Mammary epithelial cell (primary cell): ENCODE measurements around the gene MAPK1.

Experiments
- EZH2 ChIP-seq: IDR thresholded peaks from 2 replicates; pipeline ENCODE4 v1.6.1; 2012; ENCODE audit warnings: low read length, inconsistent platforms, borderline replicate concordance
- TF ChIP-seq, protein P1 (sequence below), 2 donors: IDR thresholded peaks in 1 of 2; conservative IDR thresholded peaks in 1 of 2; 2 replicates each; pipeline ENCODE4 v1.5.1; 2011 to 2012; ENCODE audit warnings: inconsistent platforms in 2 of 2, low read length in 2 of 2, mild to moderate bottlenecking in 2 of 2, control low read depth in 1 of 2, low read depth in 1 of 2; ENCODE audit not compliant: insufficient read depth in 1 of 2; ENCODE audit errors: extremely low read depth in 1 of 2

DNA sequence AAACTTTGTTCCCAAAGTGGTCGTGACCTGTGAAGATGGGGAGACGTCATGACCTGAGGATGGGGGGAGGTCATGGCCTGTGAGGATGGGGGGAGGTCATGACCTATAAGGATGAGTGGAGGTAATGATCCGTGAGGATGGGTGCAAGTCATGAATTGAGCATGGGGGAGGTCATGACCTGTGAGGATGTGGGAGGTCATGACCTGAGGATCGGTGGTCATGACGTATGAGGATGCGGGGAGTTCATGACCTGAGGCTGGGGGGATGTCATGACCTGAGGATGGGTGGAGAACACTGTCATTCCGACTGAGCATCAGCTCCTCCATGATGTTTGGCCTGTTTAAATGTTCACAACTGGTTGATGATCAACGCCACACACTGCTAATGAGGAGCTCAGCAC lies 157.8 kb downstream of the MAPK1 start:
- TF ChIP-seq, protein P1, sequence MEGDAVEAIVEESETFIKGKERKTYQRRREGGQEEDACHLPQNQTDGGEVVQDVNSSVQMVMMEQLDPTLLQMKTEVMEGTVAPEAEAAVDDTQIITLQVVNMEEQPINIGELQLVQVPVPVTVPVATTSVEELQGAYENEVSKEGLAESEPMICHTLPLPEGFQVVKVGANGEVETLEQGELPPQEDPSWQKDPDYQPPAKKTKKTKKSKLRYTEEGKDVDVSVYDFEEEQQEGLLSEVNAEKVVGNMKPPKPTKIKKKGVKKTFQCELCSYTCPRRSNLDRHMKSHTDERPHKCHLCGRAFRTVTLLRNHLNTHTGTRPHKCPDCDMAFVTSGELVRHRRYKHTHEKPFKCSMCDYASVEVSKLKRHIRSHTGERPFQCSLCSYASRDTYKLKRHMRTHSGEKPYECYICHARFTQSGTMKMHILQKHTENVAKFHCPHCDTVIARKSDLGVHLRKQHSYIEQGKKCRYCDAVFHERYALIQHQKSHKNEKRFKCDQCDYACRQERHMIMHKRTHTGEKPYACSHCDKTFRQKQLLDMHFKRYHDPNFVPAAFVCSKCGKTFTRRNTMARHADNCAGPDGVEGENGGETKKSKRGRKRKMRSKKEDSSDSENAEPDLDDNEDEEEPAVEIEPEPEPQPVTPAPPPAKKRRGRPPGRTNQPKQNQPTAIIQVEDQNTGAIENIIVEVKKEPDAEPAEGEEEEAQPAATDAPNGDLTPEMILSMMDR (conservative IDR thresholded peaks at IDR 0.05 in 1 of 2, IDR thresholded peaks at IDR 0.05 in 1 of 2; ENCODE audit: extremely low read depth in 1 of 2, insufficient read depth in 1 of 2, low read depth in 1 of 2, low read length in 2 of 2): no peak
- no peak for TF ChIP-seq EZH2
